SK-N-SH (cell line): ENCODE results near the gene ZNF473. TPM values are rescaled to one million over a fixed set of nuclear protein-coding genes. Genes with fewer than 3 reads are reported as not detected.

Experiments
- CTCF ChIA-PET: fragments of 300-600, 350-600 bp; formaldehyde crosslinking; extraction: SDS; loops from one replicate; lab custom pipeline; 2021; lab: Yijun Ruan, JAX
- POLR2A ChIA-PET: fragments of 350-600 bp; sonication (Branson Sonifier 250); formaldehyde crosslinking; extraction: SDS; loops from one replicate; lab custom pipeline; 2020; ENCODE audit warnings: antibody characterized with exemption, inconsistent platforms; lab: Yijun Ruan, JAX
- DNase-seq: peaks from one replicate; pipeline ENCODE4 v3.0.0; 2012
- H2AFZ ChIP-seq: fragments of 200-600 bp; sonication (generic); 2 replicates; pipeline ENCODE4 v1.8.1; 2016; ENCODE audit warnings: antibody characterized with exemption, mild to moderate bottlenecking, low read depth
- H3F3A ChIP-seq: fragments of 200-600 bp; sonication (generic); replicated peaks from 2 replicates; pipeline ENCODE3; 2016; ENCODE audit warnings: antibody characterized with exemption, mild to moderate bottlenecking; ENCODE audit not compliant: insufficient read depth
- H3K27ac ChIP-seq, 2 experiments: fragments of 200-500 bp in 1 of 2; fragments of 200-600 bp in 1 of 2; sonication (Bioruptor generic) in 1 of 2; sonication (generic), shearing (Covaris generic) in 1 of 2; 2 replicates each; pipeline versions ENCODE4 v1.5.1 to v1.6.1; 2014 to 2016; ENCODE audit warnings: low read depth in 2 of 2, inconsistent platforms in 1 of 2, low read length in 1 of 2, mild to moderate bottlenecking in 1 of 2, mixed read lengths in 1 of 2
- H3K27me3 ChIP-seq: fragments of 200-600 bp; sonication (generic), shearing (Covaris generic); 2 replicates; pipeline ENCODE4 v1.6.1; 2016; ENCODE audit warnings: mixed run types; ENCODE audit not compliant: insufficient read depth
- H3K36me3 ChIP-seq, 2 experiments: fragments of 200-500 bp in 1 of 2; fragments of 200-600 bp in 1 of 2; sonication (Bioruptor generic) in 1 of 2; sonication (generic) in 1 of 2; replicated peaks in 1 of 2; 2 replicates each; pipeline versions ENCODE3 to v1.5.1; 2014 to 2016; ENCODE audit warnings: low read length in 1 of 2, mild to moderate bottlenecking in 1 of 2; ENCODE audit not compliant: insufficient read depth in 2 of 2, control insufficient read depth in 1 of 2
- H3K4me1 ChIP-seq, 2 experiments: fragments of 200-500 bp in 1 of 2; fragments of 200-600 bp in 1 of 2; sonication (Bioruptor generic) in 1 of 2; sonication (generic), shearing (Covaris generic) in 1 of 2; 2 replicates each; pipeline versions ENCODE4 v1.5.1 to v1.6.1; 2014 to 2016; ENCODE audit warnings: low read depth in 1 of 2, low read length in 1 of 2, mixed run types in 1 of 2; ENCODE audit not compliant: insufficient read depth in 2 of 2, control insufficient read depth in 1 of 2
- H3K4me2 ChIP-seq: fragments of 200-600 bp; sonication (generic), shearing (Covaris generic); 2 replicates; pipeline ENCODE4 v1.6.1; 2017; ENCODE audit warnings: mixed run types
- H3K4me3 ChIP-seq, 2 experiments: fragments of 200-500 bp in 1 of 2; fragments of 200-600 bp in 1 of 2; sonication (Bioruptor generic) in 1 of 2; sonication (generic), shearing (Covaris generic) in 1 of 2; 2 replicates each; pipeline versions ENCODE4 v1.5.1 to v1.8.1; 2014 to 2016; ENCODE audit warnings: low read depth in 2 of 2, inconsistent platforms in 1 of 2, low read length in 1 of 2, mild to moderate bottlenecking in 1 of 2, mixed read lengths in 1 of 2, moderate library complexity in 1 of 2
- H3K79me2 ChIP-seq: fragments of 200-600 bp; sonication (generic); 2 replicates; pipeline ENCODE4 v1.8.1; 2017; ENCODE audit warnings: mild to moderate bottlenecking; ENCODE audit not compliant: insufficient read depth
- H3K9ac ChIP-seq: fragments of 200-600 bp; sonication (generic); 2 replicates; pipeline ENCODE4 v1.6.1; 2017; ENCODE audit warnings: mixed run types
- H3K9me2 ChIP-seq: fragments of 200-600 bp; sonication (generic); 2 replicates; pipeline ENCODE4 v1.6.1; 2017; ENCODE audit warnings: mixed run types
- H3K9me3 ChIP-seq: fragments of 200-600 bp; sonication (generic); 2 replicates; pipeline ENCODE4 v1.6.1; 2017; ENCODE audit warnings: mixed run types, mild to moderate bottlenecking, moderate library complexity
- H4K20me1 ChIP-seq: fragments of 200-600 bp; sonication (generic); 2 replicates; pipeline ENCODE4 v1.6.1; 2017; ENCODE audit warnings: mild to moderate bottlenecking, mixed run types; ENCODE audit not compliant: insufficient read depth
- CHD2 ChIP-seq: fragments of 150-350 bp; IDR thresholded peaks from 2 replicates; pipeline ENCODE4 v1.6.1; 2018; ENCODE audit warnings: low read length; ENCODE audit not compliant: partially characterized antibody
- ELF1 ChIP-seq: IDR thresholded peaks from 2 replicates; pipeline ENCODE4 v1.4.0; 2012
- EP300 ChIP-seq, 2 experiments: IDR thresholded peaks; 2 replicates each; pipeline versions ENCODE4 v1.4.0 to v1.6.1; 2012; ENCODE audit warnings: borderline replicate concordance in 1 of 2, low read depth in 1 of 2, low read length in 1 of 2
- FOXJ3 ChIP-seq: sonication (generic); formaldehyde crosslinking; IDR thresholded peaks from 2 replicates; pipeline ENCODE4 v1.5.1; 2020; ENCODE audit warnings: mild to moderate bottlenecking, missing genetic modification reagents
- GABPA ChIP-seq: IDR thresholded peaks from 2 replicates; pipeline ENCODE4 v1.4.0; 2012; ENCODE audit warnings: low read depth, mild to moderate bottlenecking
- MEF2A ChIP-seq: IDR thresholded peaks from 2 replicates; pipeline ENCODE4 v1.4.0; 2012; ENCODE audit warnings: low read depth, borderline replicate concordance
- MXI1 ChIP-seq: IDR thresholded peaks from 2 replicates; pipeline ENCODE4 v1.6.1; 2012; ENCODE audit warnings: mild to moderate bottlenecking, low read depth, low read length, improper control_type of control experiment
- NRF1 ChIP-seq: IDR thresholded peaks from 2 replicates; pipeline ENCODE4 v1.6.1; 2012; ENCODE audit warnings: low read depth, mild to moderate bottlenecking, low read length
- POLR2AphosphoS5 ChIP-seq: IDR thresholded peaks from 2 replicates; pipeline ENCODE4 v1.6.1; 2012; ENCODE audit warnings: low read depth, low read length
- RAD21 ChIP-seq: IDR thresholded peaks from 2 replicates; pipeline ENCODE4 v1.6.1; 2012; ENCODE audit warnings: mild to moderate bottlenecking, low read length
- SIN3A ChIP-seq: IDR thresholded peaks from 2 replicates; pipeline ENCODE4 v1.6.1; 2012; ENCODE audit warnings: low read depth, mild to moderate bottlenecking, low read length, moderate library complexity, borderline replicate concordance
- TAF1 ChIP-seq: IDR thresholded peaks from 2 replicates; pipeline ENCODE4 v1.6.1; 2012; ENCODE audit warnings: low read depth, mild to moderate bottlenecking, low read length, moderate library complexity, borderline replicate concordance
- TCF12 ChIP-seq: IDR thresholded peaks from 2 replicates; pipeline ENCODE4 v1.4.0; 2012
- YY1 ChIP-seq: IDR thresholded peaks from 2 replicates; pipeline ENCODE4 v1.4.0; 2012; ENCODE audit warnings: low read depth, mild to moderate bottlenecking
- WGBS: methylation state at CpG from one replicate; pipeline ENCODE4 v1.1.6; 2017; ENCODE audit warnings: low lambda C conversion rate; 5-methylcytosine and 5-hydroxymethylcytosine counted together
- polyA plus RNA-seq, 3 experiments: library from polyadenylated mRNA; depleted of rRNA; stranded (reverse); fragments of >200 nt; gene quantifications; 2 replicates each; pipeline ENCODE4 v1.2.3, GENCODE V29; 2012
- TF ChIP-seq, protein P1 (sequence below): IDR thresholded peaks from 2 replicates; pipeline ENCODE4 v1.4.0; 2012; ENCODE audit warnings: low read depth
- TF ChIP-seq, protein P2 (sequence below): IDR thresholded peaks from 2 replicates; pipeline ENCODE4 v1.6.1; 2012; ENCODE audit warnings: mild to moderate bottlenecking, low read depth, low read length, moderate library complexity
- TF ChIP-seq, protein P3 (sequence below): fragments of 200-600 bp; sonication (generic); IDR thresholded peaks from 2 replicates; pipeline ENCODE4 v1.6.1; 2017; ENCODE audit warnings: antibody characterized with exemption, mild to moderate bottlenecking, moderate library complexity
- TF ChIP-seq, protein P4 (sequence below): fragments of 150-350 bp; IDR thresholded peaks from 2 replicates; pipeline ENCODE4 v1.6.1; 2016; ENCODE audit warnings: mild to moderate bottlenecking, low read depth, low read length
- TF ChIP-seq, protein P5 (sequence below): IDR thresholded peaks from 2 replicates; pipeline ENCODE4 v1.4.0; 2012; ENCODE audit warnings: low read depth, borderline replicate concordance

The ZNF473 gene
- polyA plus RNA-seq (2012; rRNA removed) = 5.4 and 5.9 TPM in 2 replicates
- polyA plus RNA-seq (2012; cell fraction: cytosol; rRNA removed) = 3.7 and 4.7 TPM in 2 replicates
- 8.2 and 10.7 TPM in 2 replicates for polyA plus RNA-seq (2012; cell fraction: nucleus; rRNA removed)

DNA sequence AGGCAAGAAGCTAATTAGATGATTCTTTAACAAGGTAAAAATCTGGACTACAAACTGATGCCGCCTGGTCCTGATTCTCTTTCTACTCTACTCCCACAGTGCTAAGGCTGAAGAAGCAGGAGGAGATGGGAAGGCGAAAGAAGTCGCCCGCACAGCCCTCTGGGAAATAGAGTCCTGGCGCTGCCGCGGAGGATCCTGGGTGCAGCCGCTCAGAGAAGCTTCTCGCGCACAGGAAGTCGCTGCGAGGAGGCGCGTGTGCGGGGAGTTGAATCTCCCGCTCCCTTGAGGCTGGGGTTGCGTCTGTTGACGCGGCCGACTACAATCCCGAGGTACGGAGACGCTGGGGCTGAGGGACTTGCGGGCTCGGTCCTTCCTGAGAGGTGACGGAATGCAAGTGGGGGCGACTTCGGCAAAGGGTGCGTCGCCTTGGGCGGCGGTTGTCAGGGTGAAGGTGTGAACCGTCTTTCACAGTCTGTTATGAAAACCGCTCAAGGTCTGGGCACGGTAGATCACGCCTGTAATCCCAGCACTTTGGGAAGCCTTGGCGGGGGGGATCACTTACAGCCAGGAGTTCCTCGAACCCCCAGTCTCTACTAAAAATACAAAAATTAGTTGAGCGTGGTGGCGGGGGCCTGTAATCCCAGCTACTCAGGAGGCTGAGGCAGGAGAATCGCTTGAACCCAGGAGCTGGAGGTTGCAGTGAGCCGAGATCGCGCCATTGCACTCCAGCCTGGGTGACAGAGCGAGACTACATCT is at the start of gene ZNF473:
Gene ZNF473 (plus strand): TSS at position 212 of the 756 bp plus-strand sequence. CDS start 5,078 bp downstream, outside the sequence.
- CTCF ChIA-PET = interaction anchor here (1.0 to 1.5 kb wide), 3 partner anchors 21 to 88 kb away, joined by 3 to 4 read pairs (median 3); no protein-coding TSS in a partner anchor
- Histone ChIP-seq H3F3A (no peaks in the 10 kb centered on the region), H3K27me3 (no peaks in the 10 kb centered on the region), H3K9ac (peak within 1 kb of the TSS; percentile 86), H3K79me2 (peaks cover 89% of the 10 kb centered on the region), H3K27ac (peak within 1 kb of the TSS; percentile 89 to 91), H3K4me2 (peak within 1 kb of the TSS; percentile 91), H3K4me1 (peaks cover 8 to 11% of the 10 kb centered on the region in 2 experiments; a peak in 2 of 4 replicates), H3K36me3 (peaks cover 6 to 12% of the 10 kb centered on the region in 2 experiments), H2AFZ (peak within 1 kb of the TSS; percentile 90), H3K9me3 (no peaks in the 10 kb centered on the region), H3K4me3 (peak within 1 kb of the TSS; percentile 82 to 85), H4K20me1 (peaks cover 4% of the 10 kb centered on the region; the same call in 1 of the 2 replicates), H3K9me2 (no peaks in the 10 kb centered on the region)
- TF ChIP-seq TCF12 (peak; percentile 16; the same call in 1 of the 2 replicates), POLR2AphosphoS5 (peak; percentile 83), MEF2A (no peak), EP300 (IDR thresholded peaks at IDR 0.05; ENCODE audit: borderline replicate concordance in 1 of 2, low read depth in 1 of 2, low read length in 1 of 2) (no peak), YY1 (no peak), CHD2 (peak; percentile 83), FOXJ3 (no peak), RAD21 (no peak), NRF1 (peak; percentile 58), ELF1 (peak; percentile 87), GABPA (peak; percentile 76), MXI1 (peak; percentile 98), SIN3A (peak; percentile 95), TAF1 (peak; percentile 44; the same call in 1 of the 2 replicates)
- TF ChIP-seq, protein P1, sequence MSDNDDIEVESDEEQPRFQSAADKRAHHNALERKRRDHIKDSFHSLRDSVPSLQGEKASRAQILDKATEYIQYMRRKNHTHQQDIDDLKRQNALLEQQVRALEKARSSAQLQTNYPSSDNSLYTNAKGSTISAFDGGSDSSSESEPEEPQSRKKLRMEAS = peak; percentile 100
- TF ChIP-seq, protein P2, sequence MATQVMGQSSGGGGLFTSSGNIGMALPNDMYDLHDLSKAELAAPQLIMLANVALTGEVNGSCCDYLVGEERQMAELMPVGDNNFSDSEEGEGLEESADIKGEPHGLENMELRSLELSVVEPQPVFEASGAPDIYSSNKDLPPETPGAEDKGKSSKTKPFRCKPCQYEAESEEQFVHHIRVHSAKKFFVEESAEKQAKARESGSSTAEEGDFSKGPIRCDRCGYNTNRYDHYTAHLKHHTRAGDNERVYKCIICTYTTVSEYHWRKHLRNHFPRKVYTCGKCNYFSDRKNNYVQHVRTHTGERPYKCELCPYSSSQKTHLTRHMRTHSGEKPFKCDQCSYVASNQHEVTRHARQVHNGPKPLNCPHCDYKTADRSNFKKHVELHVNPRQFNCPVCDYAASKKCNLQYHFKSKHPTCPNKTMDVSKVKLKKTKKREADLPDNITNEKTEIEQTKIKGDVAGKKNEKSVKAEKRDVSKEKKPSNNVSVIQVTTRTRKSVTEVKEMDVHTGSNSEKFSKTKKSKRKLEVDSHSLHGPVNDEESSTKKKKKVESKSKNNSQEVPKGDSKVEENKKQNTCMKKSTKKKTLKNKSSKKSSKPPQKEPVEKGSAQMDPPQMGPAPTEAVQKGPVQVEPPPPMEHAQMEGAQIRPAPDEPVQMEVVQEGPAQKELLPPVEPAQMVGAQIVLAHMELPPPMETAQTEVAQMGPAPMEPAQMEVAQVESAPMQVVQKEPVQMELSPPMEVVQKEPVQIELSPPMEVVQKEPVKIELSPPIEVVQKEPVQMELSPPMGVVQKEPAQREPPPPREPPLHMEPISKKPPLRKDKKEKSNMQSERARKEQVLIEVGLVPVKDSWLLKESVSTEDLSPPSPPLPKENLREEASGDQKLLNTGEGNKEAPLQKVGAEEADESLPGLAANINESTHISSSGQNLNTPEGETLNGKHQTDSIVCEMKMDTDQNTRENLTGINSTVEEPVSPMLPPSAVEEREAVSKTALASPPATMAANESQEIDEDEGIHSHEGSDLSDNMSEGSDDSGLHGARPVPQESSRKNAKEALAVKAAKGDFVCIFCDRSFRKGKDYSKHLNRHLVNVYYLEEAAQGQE = 0 out of 2 replicates have a peak, but pooled peaks have one; percentile 33
- TF ChIP-seq, protein P3, sequence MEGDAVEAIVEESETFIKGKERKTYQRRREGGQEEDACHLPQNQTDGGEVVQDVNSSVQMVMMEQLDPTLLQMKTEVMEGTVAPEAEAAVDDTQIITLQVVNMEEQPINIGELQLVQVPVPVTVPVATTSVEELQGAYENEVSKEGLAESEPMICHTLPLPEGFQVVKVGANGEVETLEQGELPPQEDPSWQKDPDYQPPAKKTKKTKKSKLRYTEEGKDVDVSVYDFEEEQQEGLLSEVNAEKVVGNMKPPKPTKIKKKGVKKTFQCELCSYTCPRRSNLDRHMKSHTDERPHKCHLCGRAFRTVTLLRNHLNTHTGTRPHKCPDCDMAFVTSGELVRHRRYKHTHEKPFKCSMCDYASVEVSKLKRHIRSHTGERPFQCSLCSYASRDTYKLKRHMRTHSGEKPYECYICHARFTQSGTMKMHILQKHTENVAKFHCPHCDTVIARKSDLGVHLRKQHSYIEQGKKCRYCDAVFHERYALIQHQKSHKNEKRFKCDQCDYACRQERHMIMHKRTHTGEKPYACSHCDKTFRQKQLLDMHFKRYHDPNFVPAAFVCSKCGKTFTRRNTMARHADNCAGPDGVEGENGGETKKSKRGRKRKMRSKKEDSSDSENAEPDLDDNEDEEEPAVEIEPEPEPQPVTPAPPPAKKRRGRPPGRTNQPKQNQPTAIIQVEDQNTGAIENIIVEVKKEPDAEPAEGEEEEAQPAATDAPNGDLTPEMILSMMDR = no peak
- TF ChIP-seq, protein P4, sequence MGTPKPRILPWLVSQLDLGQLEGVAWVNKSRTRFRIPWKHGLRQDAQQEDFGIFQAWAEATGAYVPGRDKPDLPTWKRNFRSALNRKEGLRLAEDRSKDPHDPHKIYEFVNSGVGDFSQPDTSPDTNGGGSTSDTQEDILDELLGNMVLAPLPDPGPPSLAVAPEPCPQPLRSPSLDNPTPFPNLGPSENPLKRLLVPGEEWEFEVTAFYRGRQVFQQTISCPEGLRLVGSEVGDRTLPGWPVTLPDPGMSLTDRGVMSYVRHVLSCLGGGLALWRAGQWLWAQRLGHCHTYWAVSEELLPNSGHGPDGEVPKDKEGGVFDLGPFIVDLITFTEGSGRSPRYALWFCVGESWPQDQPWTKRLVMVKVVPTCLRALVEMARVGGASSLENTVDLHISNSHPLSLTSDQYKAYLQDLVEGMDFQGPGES = no peak
- TF ChIP-seq, protein P5, sequence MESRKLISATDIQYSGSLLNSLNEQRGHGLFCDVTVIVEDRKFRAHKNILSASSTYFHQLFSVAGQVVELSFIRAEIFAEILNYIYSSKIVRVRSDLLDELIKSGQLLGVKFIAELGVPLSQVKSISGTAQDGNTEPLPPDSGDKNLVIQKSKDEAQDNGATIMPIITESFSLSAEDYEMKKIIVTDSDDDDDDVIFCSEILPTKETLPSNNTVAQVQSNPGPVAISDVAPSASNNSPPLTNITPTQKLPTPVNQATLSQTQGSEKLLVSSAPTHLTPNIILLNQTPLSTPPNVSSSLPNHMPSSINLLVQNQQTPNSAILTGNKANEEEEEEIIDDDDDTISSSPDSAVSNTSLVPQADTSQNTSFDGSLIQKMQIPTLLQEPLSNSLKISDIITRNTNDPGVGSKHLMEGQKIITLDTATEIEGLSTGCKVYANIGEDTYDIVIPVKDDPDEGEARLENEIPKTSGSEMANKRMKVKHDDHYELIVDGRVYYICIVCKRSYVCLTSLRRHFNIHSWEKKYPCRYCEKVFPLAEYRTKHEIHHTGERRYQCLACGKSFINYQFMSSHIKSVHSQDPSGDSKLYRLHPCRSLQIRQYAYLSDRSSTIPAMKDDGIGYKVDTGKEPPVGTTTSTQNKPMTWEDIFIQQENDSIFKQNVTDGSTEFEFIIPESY = 0 out of 2 replicates have a peak, but pooled peaks have one; percentile 52
- DNase-seq = peak; percentile 86
- POLR2A ChIA-PET = interaction anchor here (0.5 kb wide), 1 partner anchor 20 kb away, joined by 3 read pairs; no protein-coding TSS in a partner anchor
- WGBS = 7% methylated on average over 45 of the region's 45 CpGs
